A673 (cell line): ENCODE data around the gene GCN1. TPM values are rescaled to one million over a fixed set of nuclear protein-coding genes. Genes with fewer than 3 reads are reported as not detected.

Experiments used
- BruUV-seq: library from RNA; stranded (reverse); fragments of 400-500 nt; replicated peaks from 2 replicates; lab custom pipeline; 2021; lab: Mats Ljungman, UMichigan
- CTCF ChIA-PET: fragments of 300-600 bp; sonication (Branson Sonifier 250); formaldehyde crosslinking; loops from one replicate; lab custom pipeline; 2022; ENCODE audit warnings: antibody characterized with exemption; lab: Charles Lee
- POLR2A ChIA-PET: fragments of 300-600 bp; sonication (Branson Sonifier 250); formaldehyde crosslinking; loops from one replicate; lab custom pipeline; 2022; ENCODE audit warnings: antibody characterized with exemption; ENCODE audit not compliant: low non-redundant PET; lab: Charles Lee
- DNase-seq: peaks from one replicate; pipeline ENCODE4 v3.0.0-alpha.2; 2015; ENCODE audit warnings: low spot score
- H3K27ac ChIP-seq: fragments of 200-600 bp; sonication (generic); 2 replicates; pipeline ENCODE4 v1.5.1; 2016; ENCODE audit warnings: mixed run types, low read depth, mild to moderate bottlenecking, mixed read lengths, antibody characterized with exemption, low read length; ENCODE audit not compliant: poor library complexity, severe bottlenecking
- H3K27me3 ChIP-seq: fragments of 200-600 bp; sonication (generic); replicated peaks from 2 replicates; pipeline ENCODE4 v1.6.1; 2017; ENCODE audit warnings: mixed run types, low read depth, mild to moderate bottlenecking, mixed read lengths, antibody characterized with exemption, low read length; ENCODE audit not compliant: insufficient read depth, poor library complexity
- H3K36me3 ChIP-seq: fragments of 200-600 bp; sonication (generic); 2 replicates; pipeline ENCODE4 v1.6.1; 2016; ENCODE audit warnings: mixed run types, mild to moderate bottlenecking, mixed read lengths, antibody characterized with exemption, low read length; ENCODE audit not compliant: insufficient read depth, poor library complexity, severe bottlenecking
- H3K4me1 ChIP-seq: fragments of 200-600 bp; sonication (generic); 2 replicates; pipeline ENCODE4 v1.6.1; 2017; ENCODE audit warnings: mixed run types, mild to moderate bottlenecking, mixed read lengths, antibody characterized with exemption, low read length; ENCODE audit not compliant: insufficient read depth, poor library complexity, severe bottlenecking
- H3K4me3 ChIP-seq: fragments of 200-600 bp; sonication (generic); 2 replicates; pipeline ENCODE4 v1.5.1; 2016; ENCODE audit warnings: low read depth, mixed run types, mild to moderate bottlenecking, mixed read lengths, low read length; ENCODE audit not compliant: poor library complexity, severe bottlenecking
- H3K9me3 ChIP-seq: fragments of 200-600 bp; sonication (generic); 2 replicates; pipeline ENCODE4 v1.6.1; 2016; ENCODE audit warnings: mixed run types, low read depth, mild to moderate bottlenecking, mixed read lengths, antibody characterized with exemption, low read length; ENCODE audit not compliant: poor library complexity, severe bottlenecking
- EZH2 ChIP-seq: fragments of 200-600 bp; sonication (generic); IDR thresholded peaks from 2 replicates; pipeline ENCODE4 v1.6.1; 2017; ENCODE audit warnings: borderline replicate concordance, low read depth, mild to moderate bottlenecking, mixed read lengths, antibody characterized with exemption, low read length; ENCODE audit not compliant: poor library complexity, severe bottlenecking
- intact Hi-C: fragments of 100-400 bp; cut with micrococcal nuclease; formaldehyde crosslinking; loops from one replicate; pipeline ENCODE4 v1.10.0; 2022; ENCODE audit not compliant: unreplicated experiment
- total RNA-seq: library from RNA; stranded (reverse); gene quantifications from 2 replicates; pipeline ENCODE4 v1.2.3, GENCODE V29; 2021
- TF ChIP-seq, protein P1 (sequence below): fragments of 300-800, 200-600 bp; sonication (generic); conservative IDR thresholded peaks from 2 replicates; pipeline ENCODE4 v1.5.1; 2017; ENCODE audit warnings: low read depth, mild to moderate bottlenecking, antibody characterized with exemption, low read length, moderate library complexity, mixed read lengths

The GCN1 gene
- total RNA-seq, 1 experiment from 2014 or later: 129 TPM

GRCh38 chr12:120121343-120121742, 73.2 kb downstream of the GCN1 start:
- no peaks in the 10 kb centered on the region for H3K27me3 ChIP-seq
- ChIA-PET POLR2A (no interaction called here), CTCF (no interaction called here)
- BruUV-seq: no TSS peak
- H3K27ac ChIP-seq: no peak overlapping the region
- H3K4me3 ChIP-seq: no peak overlapping the region
- H3K36me3 ChIP-seq: peaks cover under 1% of the 10 kb centered on the region
- no peak for TF ChIP-seq EZH2
- TF ChIP-seq, protein P1, sequence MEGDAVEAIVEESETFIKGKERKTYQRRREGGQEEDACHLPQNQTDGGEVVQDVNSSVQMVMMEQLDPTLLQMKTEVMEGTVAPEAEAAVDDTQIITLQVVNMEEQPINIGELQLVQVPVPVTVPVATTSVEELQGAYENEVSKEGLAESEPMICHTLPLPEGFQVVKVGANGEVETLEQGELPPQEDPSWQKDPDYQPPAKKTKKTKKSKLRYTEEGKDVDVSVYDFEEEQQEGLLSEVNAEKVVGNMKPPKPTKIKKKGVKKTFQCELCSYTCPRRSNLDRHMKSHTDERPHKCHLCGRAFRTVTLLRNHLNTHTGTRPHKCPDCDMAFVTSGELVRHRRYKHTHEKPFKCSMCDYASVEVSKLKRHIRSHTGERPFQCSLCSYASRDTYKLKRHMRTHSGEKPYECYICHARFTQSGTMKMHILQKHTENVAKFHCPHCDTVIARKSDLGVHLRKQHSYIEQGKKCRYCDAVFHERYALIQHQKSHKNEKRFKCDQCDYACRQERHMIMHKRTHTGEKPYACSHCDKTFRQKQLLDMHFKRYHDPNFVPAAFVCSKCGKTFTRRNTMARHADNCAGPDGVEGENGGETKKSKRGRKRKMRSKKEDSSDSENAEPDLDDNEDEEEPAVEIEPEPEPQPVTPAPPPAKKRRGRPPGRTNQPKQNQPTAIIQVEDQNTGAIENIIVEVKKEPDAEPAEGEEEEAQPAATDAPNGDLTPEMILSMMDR: no peak
- intact Hi-C loops: no loop called here
- H3K4me1 ChIP-seq: peaks cover 9% of the 10 kb centered on the region
- no peak for DNase-seq
- H3K9me3 ChIP-seq: no peaks in the 10 kb centered on the region

- peak overlapping the region; percentile 16 for H3K27ac ChIP-seq
- DNase-seq: no peak
- H3K27me3 ChIP-seq: no peaks in the 10 kb centered on the region
- BruUV-seq: no TSS peak
- intact Hi-C loops: loop anchor here (10.0 kb wide), 1 partner anchor 145 kb away; the partner anchor contains the start of gene PXN
- ChIA-PET POLR2A (no interaction called here), CTCF (no interaction called here)
- TF ChIP-seq, protein P1: no peak
- TF ChIP-seq EZH2: no peak
- H3K4me3 ChIP-seq: no peak overlapping the region
- peaks cover 13% of the 10 kb centered on the region for H3K4me1 ChIP-seq
- H3K9me3 ChIP-seq: no peaks in the 10 kb centered on the region
- H3K36me3 ChIP-seq: no peaks in the 10 kb centered on the region
Measured at GRCh38 chr12:120119271-120119973, 75.1 kb downstream of the GCN1 start.

DNA sequence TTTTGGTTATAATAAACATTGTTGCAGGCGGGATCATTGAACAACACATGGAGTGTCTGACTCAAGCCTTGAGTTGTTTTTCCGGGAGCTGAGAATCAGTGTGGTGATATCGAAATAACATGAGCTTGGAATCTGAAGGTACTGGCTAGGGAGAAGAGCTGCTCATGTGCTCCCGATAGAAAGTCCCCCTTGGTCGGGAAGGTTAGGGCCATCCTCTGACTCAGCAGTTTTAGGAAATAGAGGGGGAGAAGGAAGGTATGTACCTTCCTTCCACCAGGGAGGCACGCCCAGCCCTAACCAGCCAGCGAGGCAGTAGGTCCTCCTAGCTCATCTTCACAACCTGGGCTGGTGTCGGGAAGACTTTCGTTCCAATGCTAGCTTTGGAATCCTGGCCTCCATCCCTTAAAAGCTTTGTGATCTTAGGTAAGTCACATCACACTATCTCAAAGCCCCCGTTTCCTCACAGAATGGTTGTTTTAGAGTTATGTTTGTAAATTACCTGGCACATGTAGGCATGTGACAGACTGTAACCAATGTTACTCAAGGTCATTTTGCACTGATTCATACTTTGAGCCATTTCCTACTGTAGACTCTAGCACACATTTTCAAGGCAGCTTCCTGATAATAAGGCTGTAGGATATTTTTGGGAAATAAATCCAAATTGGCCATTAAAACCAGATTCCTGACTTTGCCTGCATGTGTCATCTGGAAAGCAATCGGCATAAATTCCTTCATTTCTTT, 76.0 kb downstream of the GCN1 start:
- Histone ChIP-seq H3K27ac (no peak overlapping the region), H3K9me3 (no peaks in the 10 kb centered on the region), H3K27me3 (no peaks in the 10 kb centered on the region), H3K4me3 (peak overlapping the region; percentile 98), H3K36me3 (no peaks in the 10 kb centered on the region), H3K4me1 (peaks cover 13% of the 10 kb centered on the region)
- POLR2A ChIA-PET: no interaction called here
- peak; percentile 20 for DNase-seq
- no peak for TF ChIP-seq EZH2
- TF ChIP-seq, protein P1: no peak
- no TSS peak for BruUV-seq
- CTCF ChIA-PET: no interaction called here
- intact Hi-C loops: loop anchor here (10.0 kb wide), 1 partner anchor 146 kb away; the partner anchor contains the start of gene PXN
